Activated naive CD8-positive, alpha-beta T cell treated with anti-CD3 and anti-CD28 coated beads, Interleukin-2, amount 50 U/mL, for 16 hours (primary cell): ENCODE data around the gene KRTAP5-6.
"Not testable (repeated sequence)": the region's sequence is repeated elsewhere in the genome, so short reads cannot be mapped to it uniquely, and the experiment has no call there.

ENCODE experiments used
- DNase-seq: peaks from one replicate; pipeline ENCODE4 v3.0.0-alpha.2; 2020; ENCODE audit warnings: low read depth, low spot score

The KRTAP5-6 gene

DNA sequence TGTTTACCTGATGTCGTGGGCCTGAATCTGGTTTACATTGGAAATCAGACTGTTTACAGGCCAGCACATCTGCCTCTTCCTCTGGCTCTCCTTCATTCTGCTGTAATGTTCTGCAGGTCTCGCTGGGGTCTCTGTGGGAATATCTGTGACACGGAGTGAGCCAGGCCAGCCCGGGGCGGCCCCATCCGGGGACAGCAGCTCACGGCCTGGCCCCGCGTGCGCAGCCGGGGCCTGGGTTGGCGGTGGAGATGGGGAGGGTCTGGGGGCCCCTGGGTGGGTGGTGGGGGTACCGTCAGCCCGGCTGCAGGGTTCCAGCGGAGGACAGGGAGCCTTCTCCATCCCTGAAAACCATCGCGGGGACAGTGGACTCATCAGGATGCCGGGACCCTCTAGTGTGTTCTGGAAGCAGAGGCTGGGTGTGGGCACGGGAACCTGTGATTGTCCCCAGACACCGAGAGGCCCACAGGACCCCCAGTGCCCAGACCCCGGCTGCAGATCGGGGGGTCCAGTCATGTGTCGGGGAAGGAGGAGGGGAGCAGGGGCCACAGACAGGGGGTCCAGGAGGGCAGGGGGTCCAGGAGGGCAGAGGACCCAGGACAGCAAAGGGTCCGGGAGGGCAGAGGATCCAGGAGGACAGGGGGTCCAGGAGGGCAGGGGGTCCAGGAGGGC is 13.0 kb upstream of the KRTAP5-6 start:
- DNase-seq, result not testable (repeated sequence)

DNA sequence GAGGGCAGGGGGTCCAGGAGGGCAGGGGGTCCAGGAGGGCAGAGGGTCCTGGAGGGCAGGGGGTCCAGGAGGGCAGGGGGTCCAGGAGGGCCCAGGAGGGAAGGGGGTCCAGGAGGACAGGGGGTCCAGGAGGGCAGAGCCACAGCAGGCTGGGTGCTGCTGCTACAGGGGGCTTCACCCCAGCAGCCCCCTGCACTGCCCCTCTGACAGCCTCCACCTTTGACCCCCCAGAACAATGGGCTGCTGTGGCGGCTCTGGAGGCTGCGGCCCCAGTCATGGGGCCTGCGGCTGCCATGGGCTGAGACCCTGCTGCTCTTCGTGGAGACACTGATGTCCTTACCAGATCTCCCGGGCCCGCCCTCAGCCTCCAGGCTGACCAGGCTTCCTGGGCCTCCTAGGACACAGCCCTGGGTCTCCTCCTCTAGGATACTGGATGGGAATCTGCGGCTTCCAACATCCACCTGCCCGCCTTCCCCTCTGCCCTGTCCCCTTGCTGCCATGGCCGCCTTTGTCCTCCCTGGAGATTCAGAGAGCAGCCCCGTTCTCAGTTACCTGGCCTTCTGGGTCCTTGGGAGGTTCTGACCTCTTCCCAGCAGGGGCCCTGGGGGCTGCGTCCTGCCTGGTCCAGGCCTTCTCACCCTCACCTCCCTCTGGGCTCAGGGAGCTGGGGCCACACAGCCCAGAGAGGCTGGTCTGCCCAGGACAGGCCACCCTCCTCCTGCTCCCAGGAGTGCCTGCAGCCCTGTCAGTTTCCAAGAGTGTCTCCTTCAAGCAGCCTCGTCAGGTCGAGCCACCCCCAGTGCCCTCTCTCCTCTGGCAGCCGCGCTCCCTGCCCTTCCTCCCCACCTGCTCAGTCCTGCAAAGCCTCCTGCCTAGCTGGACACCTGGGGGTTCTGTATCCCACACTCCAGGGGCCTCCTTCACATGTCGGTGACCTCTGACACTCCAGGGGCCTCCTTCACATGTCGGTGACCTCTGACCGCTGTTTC is 11.8 kb upstream of the KRTAP5-6 start:
- not testable (repeated sequence) for DNase-seq

DNA sequence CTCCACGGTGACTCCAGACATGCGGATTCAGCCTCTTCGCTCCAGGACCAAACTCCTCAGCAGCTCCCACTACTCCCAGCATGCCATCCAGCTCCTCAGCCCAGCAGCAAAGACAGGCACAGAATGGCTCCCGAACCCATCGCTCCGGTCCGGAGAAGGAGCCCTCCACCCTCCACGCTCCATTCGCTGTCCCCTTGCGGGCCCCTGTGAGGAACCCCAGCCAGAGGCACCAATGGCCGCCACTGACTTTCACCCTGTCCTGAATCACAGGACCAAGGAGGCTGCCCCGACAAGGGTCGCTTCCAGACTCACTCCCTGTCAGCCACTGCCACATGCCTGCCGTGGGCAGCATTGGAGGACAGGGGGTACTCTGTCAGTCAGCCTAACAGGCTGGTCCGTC is 10.8 kb upstream of the KRTAP5-6 start:
- DNase-seq, result not testable (repeated sequence)

DNA sequence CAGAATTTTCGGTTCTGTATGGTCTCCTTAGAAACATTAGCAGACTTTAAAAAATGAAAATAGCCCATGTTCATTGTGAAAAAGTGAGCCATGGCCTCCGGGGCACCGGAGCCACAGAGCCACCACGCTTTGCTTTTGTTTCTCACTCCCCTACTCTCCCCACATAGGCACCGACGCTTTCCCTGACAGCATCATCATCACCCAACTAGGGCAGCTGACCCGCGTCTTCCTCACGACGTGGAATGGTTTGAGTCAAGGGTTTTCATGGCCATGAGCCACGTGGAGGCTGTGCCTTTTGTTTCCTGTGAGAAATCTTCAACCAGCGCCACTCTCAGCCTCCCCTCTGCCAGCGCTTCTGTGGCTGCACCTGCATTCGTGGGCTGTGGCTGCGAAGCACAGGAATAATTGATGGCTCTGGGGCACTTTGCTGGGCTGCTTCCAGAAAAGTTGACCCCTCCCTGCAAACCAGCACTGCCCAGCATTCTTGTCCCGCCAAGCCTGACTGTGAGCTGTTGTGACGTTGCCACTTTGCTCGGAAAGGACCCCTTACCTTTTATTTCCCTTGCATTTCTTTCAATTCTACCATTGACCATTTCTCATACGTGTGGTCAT is 8.6 kb upstream of the KRTAP5-6 start:
- not testable (repeated sequence) for DNase-seq

DNA sequence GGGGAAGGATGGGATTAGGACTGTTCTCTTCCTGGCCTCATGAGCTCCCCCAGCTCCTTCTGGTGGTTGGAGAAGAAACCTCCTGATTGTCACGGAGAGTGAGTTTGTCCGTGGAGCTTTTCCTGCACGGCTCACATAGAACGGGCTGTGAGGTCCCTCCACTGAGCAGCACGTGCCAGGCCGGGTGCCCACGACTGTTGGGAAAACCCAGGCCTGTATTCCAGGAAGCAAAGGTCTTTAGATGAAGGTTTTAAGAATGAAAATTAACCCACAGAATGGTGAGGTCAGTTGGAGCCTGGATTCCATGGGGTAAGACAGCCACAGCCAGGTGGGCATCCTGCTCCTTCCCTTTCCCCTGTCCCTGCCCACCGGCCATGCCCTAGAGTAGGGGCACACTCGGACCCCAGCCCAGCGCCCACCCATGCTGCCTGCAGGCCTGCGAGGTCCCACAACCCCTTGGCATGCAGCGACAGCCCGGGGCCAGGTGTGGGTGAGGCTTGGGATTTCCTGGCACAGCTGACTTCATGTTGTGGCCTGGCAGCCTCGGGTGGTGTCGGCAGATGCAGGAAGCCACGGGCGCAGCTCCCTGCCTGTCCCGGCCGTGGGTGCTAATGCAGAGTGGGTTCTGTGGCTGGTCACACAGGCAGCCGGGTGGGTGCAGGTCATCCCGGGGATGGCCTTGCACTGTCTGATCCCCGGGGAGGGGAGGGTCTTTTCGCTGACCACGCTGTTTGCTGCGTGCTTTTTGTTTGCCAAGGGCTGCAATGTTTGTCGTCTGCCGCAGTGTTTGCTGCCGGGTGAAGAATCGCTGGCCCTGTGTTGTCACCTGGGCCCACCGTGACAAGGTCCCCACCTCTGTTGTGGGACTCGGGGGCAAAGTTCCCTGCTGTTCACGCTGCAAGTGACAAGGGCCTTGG is 7.5 kb upstream of the KRTAP5-6 start:
- DNase-seq, result not testable (repeated sequence)

DNA sequence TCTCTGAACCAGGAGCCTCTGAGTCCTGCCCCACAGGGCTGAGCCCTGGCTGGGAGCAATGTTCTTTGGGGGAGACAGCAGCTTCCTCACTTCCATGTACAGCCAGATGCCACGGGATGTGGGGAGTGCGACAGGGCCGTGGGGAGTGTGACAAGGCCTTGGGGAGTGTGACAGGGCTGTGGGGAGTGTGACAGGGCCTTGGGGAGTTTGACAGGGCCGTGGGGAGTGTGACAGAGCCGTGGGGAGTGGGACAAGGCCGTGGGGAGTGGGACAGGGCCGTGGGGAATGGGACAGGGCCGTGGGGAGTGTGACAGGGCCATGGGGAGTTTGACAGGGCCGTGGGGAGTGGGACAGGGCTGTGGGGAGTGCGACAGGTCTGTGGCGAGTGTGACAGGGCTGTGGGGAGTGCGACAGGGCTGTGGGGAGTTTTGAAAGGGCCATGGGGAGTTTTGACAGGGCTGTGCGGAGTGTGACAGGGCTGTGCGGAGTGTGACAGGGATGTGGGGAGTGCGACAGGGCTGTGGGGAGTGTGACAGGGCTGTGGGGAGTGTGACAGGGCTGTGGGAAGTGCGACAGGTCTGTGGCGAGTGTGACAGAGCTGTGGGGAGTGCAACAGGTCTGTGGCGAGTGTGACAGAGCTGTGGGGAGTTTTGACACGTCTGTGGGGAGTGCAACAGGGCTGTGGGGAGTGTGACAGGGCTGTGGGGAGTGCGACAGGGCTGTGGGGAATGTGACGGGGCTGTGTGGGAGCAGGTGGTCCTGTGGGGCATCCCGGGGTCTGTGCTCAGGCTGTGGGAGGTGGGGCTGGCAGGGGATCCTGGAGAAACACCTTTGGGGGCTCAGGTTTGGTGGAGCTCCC is 6.6 kb upstream of the KRTAP5-6 start:
- DNase-seq, result no peak

DNA sequence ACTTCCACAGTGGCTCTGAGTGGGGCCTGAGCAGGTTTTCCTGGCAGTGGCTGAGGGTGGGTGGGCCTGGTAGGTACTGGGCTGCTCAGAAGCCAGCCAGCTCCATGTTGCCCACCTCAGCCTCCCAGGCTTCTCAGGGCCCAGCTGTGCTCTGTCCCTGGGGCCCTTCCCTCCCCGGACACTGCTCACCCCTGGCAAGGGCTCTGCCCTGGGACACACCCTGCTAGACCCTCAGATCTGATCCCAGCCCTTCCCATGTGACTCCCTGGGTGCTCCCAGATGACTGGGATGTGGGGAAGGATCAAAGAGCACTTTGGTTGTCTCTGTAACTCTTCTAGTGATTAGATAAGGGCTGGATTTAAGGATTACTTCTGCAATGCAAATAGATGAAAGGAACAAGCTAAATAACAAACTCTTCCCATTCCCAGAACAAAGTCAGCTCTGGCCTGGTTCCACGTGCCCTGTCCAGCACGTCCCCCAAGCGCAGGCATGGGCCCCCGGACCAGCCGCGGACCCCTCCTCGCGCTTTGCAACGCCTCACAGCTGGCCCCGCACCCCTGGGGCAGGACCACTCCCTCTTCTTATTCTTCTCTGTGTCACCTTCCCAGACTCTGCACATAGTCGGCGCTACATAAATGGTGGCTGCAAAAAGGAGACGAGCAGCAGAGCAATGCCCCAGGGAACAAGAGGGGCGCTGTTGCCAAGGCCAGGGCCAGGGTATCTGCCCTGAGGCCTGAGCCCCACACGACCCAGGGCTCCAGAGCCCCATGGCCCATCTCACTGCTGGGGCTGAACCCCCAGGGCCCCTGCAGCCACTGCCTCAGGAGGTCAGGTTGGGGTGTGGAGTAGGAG is 5.7 kb upstream of the KRTAP5-6 start:
- no peak for DNase-seq

DNA sequence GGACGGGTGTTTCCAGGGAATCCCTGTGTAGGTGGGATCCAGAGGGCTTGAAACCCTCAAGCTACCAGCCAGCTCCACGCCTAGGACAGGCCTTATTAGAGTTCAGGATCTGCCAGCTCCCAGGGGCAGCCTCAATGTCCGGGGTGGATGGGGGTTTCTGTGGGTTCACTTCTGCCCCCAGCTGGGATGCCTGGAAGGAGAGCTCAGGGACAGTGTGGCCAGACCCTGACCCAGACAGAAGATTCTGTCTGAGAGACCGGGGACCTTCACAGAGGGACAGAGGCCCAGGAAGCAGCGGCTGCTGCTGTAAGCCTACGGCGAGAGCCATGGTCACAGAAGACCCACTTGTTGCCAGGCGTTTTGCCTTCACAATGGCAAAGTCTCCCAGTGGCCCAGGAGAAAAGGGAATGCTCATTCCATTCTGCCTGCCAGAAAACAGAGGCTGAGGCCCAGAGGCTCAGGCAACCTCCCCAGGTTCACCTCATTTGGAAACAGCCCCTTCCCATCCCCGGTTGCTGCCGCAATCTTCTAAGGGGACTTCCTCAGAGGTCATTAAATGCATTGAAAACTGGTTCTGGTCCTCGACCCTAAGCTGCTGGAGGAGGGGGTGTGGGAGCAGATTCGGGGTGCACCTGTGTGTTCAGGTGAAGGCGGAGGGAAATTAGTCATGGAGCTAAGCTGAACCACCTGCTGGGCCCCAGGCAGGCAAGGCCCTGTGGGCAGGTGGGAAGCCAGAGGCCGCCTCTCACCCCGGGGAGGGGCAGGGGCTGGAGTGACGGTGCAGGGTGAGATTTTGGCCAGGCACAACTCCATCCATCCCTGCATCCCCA is 4.9 kb upstream of the KRTAP5-6 start:
- no peak for DNase-seq

DNA sequence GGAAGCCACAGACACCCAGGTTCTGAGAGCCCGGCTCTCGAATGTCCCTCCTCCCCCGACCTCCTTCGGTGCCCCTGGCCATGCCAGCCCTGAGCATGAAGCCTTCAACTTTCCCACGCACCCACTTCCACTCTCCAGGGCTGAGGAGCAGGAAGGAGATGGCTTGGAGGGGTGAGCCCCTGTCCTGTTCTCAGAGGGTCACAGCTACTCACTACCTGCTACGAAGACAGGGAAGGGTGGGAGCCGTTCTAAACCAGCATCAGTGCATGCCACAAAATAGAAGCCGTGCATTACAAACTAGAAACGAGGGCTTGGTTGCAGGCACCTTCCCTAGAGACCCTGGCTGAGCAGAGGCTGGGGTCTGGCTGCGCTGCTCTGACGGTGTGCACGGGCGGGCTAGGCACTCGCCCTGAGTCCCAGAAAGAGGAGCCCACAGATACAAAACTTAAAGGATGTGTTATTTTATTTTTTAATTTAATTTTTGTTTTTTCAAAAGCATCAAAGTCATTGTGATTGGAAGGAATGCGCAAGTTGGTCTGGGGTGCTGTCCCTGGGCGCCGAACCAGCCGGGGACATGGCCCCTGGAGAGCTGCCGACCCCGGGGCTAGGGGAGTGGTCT is 4.2 kb upstream of the KRTAP5-6 start:
- no peak for DNase-seq

DNA sequence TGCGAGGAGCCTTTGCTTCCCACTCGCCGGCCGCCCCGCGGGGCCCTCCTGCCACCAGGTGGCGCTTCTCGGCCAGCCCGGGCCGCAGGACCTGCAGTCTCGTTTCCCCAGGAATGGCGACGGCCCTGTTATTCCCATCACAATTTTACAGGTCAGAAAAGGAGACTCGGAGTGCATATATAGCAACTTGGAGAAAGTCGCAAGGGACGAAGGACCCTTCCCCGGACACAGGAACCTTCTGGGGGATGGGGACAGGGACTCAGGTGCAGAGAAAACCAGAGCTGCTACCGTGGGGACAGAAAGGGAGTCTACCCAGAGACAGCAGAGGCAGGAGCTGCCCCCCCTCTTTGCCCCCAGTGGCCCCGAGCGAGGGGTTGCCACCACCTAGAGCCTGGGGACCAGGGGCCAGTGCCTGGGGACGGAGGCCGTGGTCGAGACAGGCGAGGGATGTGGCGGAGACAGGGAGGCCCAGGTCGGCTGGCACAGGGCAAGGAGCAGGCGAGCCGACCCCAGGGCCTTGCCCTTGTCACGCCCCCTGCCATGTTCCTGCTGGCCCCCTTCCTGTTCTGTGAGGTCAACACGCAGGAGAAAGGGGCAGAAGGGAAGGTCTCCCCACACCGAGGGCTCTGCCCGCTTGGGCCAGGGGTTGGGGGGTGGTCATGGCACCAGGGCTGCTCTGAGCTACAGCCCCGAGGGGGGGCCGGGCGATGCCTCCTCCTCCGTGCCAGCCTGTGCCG is 3.5 kb upstream of the KRTAP5-6 start:
- peak; percentile 42 for DNase-seq

DNA sequence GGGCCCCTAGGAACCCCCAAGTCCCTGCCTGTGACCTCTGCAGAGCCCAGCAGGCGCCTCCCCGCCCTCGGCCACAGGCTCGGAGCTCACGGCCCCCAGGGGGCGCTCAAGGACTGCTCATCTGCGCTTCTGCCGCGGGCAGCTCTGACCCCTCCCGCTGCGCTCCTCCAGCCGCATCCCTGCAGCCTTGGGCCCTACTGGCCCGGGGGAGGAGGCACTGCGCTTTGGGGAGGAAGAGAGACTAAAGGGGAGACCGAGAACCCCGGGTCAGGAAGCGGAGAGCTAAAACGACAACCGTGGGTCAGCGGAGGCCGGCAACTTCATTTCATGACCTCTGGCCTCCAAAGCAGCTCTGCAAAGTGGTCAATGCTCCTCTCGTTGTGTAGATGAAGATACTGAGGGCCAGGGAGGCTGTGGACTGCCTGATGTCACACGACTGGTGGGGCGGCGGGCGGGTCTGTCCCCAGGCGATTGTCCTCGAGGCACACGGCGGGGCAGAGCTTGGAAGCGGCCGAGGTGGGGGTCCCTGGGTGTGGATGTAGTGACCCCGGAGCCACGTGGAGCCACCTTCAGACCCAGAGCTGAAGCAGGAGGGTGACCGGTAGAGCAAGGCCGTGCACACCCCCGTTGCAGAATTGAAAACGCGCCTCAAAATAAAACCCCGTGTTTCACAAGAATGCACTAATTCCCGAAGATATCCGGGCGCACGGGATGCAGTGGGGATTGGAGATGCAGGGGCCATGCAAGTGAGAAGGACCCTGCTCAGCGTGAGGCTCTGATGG is 2.7 kb upstream of the KRTAP5-6 start:
- peak; percentile 65 for DNase-seq

DNA sequence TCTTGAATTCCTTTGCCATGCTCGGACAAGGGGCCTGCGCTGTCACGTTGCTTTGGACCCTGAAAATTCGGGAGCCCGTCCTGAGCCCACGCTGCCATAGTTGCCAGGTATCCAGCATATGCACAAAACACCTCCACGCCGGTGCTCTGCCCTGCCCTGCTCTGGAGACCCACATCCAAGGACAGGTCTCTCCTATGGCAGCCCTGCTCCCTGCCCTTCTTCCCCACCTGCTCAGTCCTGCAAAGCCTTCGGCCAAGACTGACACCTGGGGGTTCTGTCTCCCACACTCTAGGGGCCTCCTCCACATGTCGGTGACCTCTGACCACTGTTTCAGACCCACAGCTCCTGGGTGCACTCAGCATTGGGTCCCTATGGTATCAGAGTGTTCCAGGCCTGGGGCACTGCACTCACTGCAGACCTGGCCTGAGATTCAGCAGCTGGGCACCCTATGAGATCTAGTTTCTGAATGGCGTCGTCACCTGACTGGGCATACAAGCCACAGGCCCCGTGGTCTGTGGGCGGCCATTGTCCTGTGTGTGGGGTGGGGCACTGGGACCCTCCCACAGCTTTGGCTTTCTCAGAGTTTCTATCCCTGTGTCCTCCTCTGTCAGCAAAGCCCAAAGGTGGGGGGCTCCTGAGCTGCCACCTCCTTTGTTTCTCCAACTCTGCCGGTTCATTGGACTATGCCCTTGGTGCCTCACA is 2.0 kb upstream of the KRTAP5-6 start:
- no peak for DNase-seq

DNA sequence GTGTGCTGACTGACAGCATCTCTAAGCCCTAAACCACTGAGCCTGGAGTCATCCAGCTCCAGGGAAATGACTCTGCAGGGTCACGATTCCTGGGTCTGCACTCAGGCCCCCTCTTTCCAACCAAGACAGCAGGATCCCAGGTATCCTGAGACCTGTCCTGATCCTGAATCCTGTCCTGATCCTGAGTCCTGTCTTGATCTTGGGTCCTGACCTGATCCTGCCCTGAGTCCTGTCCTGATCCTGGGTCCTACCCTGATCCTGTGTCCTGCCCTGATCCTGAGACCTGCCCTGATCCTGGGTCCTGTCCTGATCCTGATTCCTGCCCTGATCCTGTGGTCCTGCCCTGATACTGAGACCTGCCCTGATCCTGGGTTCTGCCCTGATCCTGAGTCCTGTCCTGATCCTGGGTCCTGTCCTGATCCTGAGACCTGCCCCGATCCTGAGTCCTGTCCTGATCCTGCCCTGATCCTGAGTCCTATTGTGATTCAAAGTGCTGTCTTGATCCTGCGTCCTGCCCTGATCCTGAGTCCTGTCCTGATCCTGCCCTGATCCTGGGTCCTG is 1.4 kb upstream of the KRTAP5-6 start:
- no peak for DNase-seq

DNA sequence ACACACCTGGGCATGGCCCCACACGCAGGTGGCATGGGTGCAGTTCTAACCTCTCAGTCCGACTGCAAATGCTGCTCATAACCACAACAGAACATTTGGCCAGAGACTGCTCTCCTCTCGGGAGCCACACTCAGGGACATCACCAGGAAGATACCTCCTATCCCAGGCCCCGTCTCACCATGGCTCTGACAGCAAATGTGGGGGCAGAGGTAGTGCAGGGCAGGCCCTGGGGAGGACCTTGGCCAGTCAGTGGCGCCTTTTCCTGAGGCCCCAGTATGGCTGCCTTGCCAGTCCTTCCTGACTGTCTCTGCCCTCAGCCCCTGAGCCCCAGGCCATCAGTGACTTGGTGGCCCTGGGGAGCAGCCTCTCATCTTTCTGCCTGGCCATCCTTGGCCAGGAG is 2.8 kb downstream of the KRTAP5-6 start:
- DNase-seq, result no peak

DNA sequence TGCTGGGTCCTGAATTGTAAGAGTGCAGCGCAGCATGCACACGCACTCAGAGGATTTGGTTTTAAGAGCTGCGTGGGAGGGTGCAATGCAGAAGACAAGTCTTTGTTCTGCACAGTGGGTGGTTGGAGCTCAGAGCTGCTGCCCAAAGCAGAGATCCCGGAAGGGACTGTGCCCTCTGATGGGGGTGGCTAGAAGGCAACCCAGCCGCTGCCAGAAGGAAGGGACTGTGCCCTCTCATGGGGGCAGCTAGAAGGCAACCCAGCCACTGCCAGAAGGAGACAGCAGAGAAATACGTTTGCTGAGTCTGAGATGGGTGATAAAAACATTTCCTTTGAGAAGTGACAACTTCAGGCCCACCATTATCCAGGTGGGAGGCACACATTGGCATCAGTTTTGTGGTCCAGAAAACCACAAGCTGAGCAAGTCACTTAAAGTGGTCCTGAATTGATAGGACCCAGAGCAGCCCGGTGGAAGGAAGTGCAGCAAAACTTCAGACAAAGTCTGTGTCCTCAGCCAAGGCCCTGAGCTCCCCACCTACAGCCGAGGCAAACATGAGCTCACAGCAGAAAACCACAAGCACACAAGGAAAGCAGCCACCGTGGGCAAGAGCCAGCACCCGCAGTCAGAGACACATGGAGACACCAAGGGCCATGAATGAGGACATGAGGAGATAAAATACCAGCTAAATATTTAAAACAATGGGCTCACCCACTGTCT is 4.3 kb downstream of the KRTAP5-6 start:
- DNase-seq, result no peak
